ENCODE results near the gene CEACAM16. TPM values are rescaled to one million over a fixed set of nuclear protein-coding genes. Genes with fewer than 3 reads are reported as not detected.
"Not testable (repeated sequence)": the region's sequence is repeated elsewhere in the genome, so short reads cannot be mapped to it uniquely, and the experiment has no call there.

The CEACAM16 gene
- total RNA-seq, 1 donor from 2014 or later, result not detected

DNA sequence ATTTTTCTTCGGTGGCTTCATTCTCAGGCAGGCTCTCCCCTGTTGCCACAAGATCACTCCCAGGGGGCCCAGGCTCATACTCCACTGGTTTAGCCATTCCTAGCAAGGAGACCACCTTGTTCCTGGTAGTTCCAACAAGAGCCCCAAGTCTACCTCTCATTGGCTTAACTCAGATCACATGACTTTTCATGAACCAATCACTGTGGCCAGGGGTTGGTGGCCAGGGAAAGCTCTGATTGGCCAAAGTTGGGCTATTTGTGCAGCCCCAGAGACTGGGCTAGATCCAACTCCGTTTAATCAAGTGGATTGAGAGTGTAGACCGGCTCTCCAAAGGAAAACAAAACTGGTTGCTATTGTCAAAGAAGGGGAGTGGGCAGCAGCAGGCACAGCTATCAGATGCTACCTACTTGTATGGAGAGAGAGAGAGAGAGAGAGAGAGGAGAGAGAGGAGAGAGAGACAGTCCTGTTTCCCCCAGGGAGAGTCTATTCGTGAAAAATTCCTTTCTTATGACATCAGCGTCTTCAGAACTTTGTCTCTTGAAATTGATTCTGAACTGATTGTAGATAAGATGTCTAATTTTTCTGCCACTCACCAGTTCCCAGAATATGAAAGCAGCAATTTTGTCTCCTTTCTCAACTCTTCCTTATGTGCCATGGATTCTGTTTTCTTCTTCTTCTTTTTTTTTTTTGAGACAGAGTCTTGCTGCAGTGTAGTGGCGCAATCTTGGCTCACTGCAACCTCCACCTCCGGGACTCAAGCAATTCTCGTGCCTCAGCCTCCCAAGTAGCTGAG lies 21.7 kb upstream of the CEACAM16 start:
- TF ChIP-seq, protein P1, sequence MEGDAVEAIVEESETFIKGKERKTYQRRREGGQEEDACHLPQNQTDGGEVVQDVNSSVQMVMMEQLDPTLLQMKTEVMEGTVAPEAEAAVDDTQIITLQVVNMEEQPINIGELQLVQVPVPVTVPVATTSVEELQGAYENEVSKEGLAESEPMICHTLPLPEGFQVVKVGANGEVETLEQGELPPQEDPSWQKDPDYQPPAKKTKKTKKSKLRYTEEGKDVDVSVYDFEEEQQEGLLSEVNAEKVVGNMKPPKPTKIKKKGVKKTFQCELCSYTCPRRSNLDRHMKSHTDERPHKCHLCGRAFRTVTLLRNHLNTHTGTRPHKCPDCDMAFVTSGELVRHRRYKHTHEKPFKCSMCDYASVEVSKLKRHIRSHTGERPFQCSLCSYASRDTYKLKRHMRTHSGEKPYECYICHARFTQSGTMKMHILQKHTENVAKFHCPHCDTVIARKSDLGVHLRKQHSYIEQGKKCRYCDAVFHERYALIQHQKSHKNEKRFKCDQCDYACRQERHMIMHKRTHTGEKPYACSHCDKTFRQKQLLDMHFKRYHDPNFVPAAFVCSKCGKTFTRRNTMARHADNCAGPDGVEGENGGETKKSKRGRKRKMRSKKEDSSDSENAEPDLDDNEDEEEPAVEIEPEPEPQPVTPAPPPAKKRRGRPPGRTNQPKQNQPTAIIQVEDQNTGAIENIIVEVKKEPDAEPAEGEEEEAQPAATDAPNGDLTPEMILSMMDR (conservative IDR thresholded peaks at IDR 0.05; ENCODE audit: low read depth, low read length), result no peak
- H3K4me3 ChIP-seq (ENCODE audit: low read depth, low read length), result no peak overlapping the region
- no peak for DNase-seq (ENCODE audit: low read depth)

GRCh38 chr19:44680536-44680935 lies 18.4 kb upstream of the CEACAM16 start:
- no peak for DNase-seq (ENCODE audit: low read depth)
- TF ChIP-seq, protein P1 (conservative IDR thresholded peaks at IDR 0.05; ENCODE audit: low read depth, low read length), result no peak
- H3K4me3 ChIP-seq (ENCODE audit: low read depth, low read length), result no peak overlapping the region

DNA sequence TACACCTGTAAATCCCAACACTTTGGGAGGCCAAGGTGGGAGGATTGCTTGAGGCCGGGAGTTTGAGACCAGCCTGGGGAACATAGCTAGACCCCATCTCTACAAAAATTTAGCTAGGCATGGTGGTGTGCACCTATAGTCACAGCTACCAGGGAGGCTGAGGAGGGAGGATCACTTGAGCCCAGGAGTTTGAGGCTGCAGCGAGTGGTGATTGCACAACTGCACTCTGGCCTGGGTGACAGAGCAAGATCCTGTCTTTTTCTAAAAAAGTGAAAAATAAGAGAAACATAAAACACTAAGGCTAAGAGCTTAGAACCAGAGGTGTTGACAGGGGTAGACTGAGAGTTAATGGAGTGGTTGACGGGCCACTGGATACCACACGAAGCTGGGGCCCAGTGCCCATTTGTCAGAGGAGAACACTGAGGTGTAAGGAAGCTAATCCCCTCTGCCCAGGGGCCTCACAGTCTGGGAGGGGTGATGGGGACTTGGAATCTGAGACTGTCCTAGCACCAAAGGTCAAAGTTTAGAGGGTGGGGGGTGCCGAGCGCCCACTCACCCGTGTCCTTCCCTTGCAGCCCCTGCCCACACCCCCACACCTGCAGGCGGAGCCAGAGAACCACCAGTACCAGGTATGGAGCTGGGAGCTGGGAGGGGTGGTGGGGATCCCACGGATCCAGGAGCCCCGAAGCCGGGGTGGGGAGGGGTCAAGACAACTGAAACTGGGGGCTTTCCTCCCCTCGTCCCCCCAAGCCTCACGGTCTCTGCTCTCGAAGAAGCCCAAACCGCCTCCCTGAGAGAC lies 16.8 kb upstream of the CEACAM16 start:
- TF ChIP-seq, protein P1 (conservative IDR thresholded peaks at IDR 0.05; ENCODE audit: low read depth, low read length), result no peak
- H3K4me3 ChIP-seq (ENCODE audit: low read depth, low read length), result no peak overlapping the region
- DNase-seq (ENCODE audit: low read depth), result no peak

- DNase-seq (ENCODE audit: low read depth), result no peak
- TF ChIP-seq, protein P1 (conservative IDR thresholded peaks at IDR 0.05; ENCODE audit: low read depth, low read length), result no peak
- no peak overlapping the region for H3K4me3 ChIP-seq (ENCODE audit: low read depth, low read length)
Measured at GRCh38 chr19:44682807-44683206, 16.1 kb upstream of the CEACAM16 start.

- TF ChIP-seq, protein P1 (conservative IDR thresholded peaks at IDR 0.05; ENCODE audit: low read depth, low read length), result no peak
- no peak overlapping the region for H3K4me3 ChIP-seq (ENCODE audit: low read depth, low read length)
- no peak for DNase-seq (ENCODE audit: low read depth)
Measured at GRCh38 chr19:44683434-44684210, 15.3 kb upstream of the CEACAM16 start.

- H3K4me3 ChIP-seq (ENCODE audit: low read depth, low read length); DNase-seq (ENCODE audit: low read depth): not testable (repeated sequence)
Measured at GRCh38 chr19:44684396-44684795, 14.6 kb upstream of the CEACAM16 start.

All from epithelial cell of proximal tubule (primary cell).